ENCODE data around the gene FOXP2.
A peak's percentile ranks its signal among the peaks of the same experiment; 100 is the strongest.

FOXP2 gene

GRCh38 chr7:114653364-114654088 is 238.9 kb downstream of the FOXP2 start (continued):
- TF ChIP-seq ZNF391 (tag by site-specific recombination; IDR thresholded peaks at IDR 0.05; ENCODE audit: borderline replicate concordance, low read depth) (no peak), ZNF18 (tag by site-specific recombination; IDR thresholded peaks at IDR 0.05) (peak; percentile 94), WT1 (tag by site-specific recombination; IDR thresholded peaks at IDR 0.05) (peak; percentile 73), ZBTB20 (tag by site-specific recombination; IDR thresholded peaks at IDR 0.05) (peak; percentile 51; the same call in 1 of the 2 replicates), ZNF629 (tag by site-specific recombination; IDR thresholded peaks at IDR 0.05) (peak; percentile 91), ZNF433 (tag by site-specific recombination; IDR thresholded peaks at IDR 0.05; ENCODE audit: low read depth) (no peak), ZNF221 (tag by site-specific recombination; IDR thresholded peaks at IDR 0.05; ENCODE audit: borderline replicate concordance) (no peak), ZSCAN4 (tag by site-specific recombination; IDR thresholded peaks at IDR 0.05) (peak; percentile 29; the same call in 1 of the 2 replicates), IKZF3 (tag by site-specific recombination; IDR thresholded peaks at IDR 0.05) (peak; percentile 98), ZNF488 (tag by site-specific recombination; IDR thresholded peaks at IDR 0.05) (peak; percentile 98), GFI1B (tag by site-specific recombination; IDR thresholded peaks at IDR 0.05) (peak; percentile 77), TCF7L2 (IDR thresholded peaks at IDR 0.05; ENCODE audit: borderline replicate concordance, low read depth, low read length) (peak; percentile 86; the same call in 1 of the 2 replicates), ZNF837 (tag by site-specific recombination; IDR thresholded peaks at IDR 0.05) (no peak), ZNF518A (tag by site-specific recombination; conservative IDR thresholded peaks at IDR 0.05; ENCODE audit: low read depth) (peak; percentile 40), ZNF596 (tag by site-specific recombination; IDR thresholded peaks at IDR 0.05) (peak; percentile 71), ZIC2 (tag by site-specific recombination; IDR thresholded peaks at IDR 0.05) (peak; percentile 99), KLF7 (tag by site-specific recombination; IDR thresholded peaks at IDR 0.05; ENCODE audit: borderline replicate concordance) (peak; percentile 63; the same call in 1 of the 2 replicates), ZNF76 (tag by site-specific recombination; IDR thresholded peaks at IDR 0.05; ENCODE audit: borderline replicate concordance, low read depth) (peak; percentile 46; the same call in 1 of the 2 replicates), ZEB2 (tag by site-specific recombination; IDR thresholded peaks at IDR 0.05) (peak; percentile 98), ZNF24 (tag by site-specific recombination; IDR thresholded peaks at IDR 0.05) (peak; percentile 95), ZNF701 (tag by site-specific recombination; IDR thresholded peaks at IDR 0.05) (no peak), ZSCAN18 (tag by site-specific recombination; IDR thresholded peaks at IDR 0.05) (no peak), ZXDB (tag by site-specific recombination; IDR thresholded peaks at IDR 0.05) (peak; percentile 90), ZNF169 (tag by site-specific recombination; IDR thresholded peaks at IDR 0.05) (no peak), PRDM6 (tag by site-specific recombination; IDR thresholded peaks at IDR 0.05) (peak; percentile 98), ZNF843 (tag by site-specific recombination; IDR thresholded peaks at IDR 0.05) (peak; percentile 99), SCRT2 (tag by site-specific recombination; IDR thresholded peaks at IDR 0.05) (peak; percentile 89), ZNF184 (tag by site-specific recombination; IDR thresholded peaks at IDR 0.05) (0 out of 2 replicates have a peak, but pooled peaks have one; percentile 50)

All from HEK293 (cell line).